Activated T-helper 1 cell treated with anti-CD3 and anti-CD28 coated beads, Interleukin-12 subunit alpha, Interleukin-12 subunit beta, Interleukin-2, Interleukin-4 antibody, amounts not matched to agents 30 ng/mL and 10 ng/mL and 1 ng/mL, durations not matched to agents 14 hours and 24 hours and 36 hours (primary cell): ENCODE measurements around the gene RPS14. TPM values are rescaled to one million over a fixed set of nuclear protein-coding genes. Genes with fewer than 3 reads are reported as not detected.

Experiments used
- DNase-seq: peaks from one replicate; pipeline ENCODE4 v3.0.0; 2021; ENCODE audit warnings: low spot score
- H3K27ac Mint-ChIP-seq: one replicate; pipeline ENCODE4 v1.8.0; 2021; ENCODE audit warnings: mild to moderate bottlenecking, mixed read lengths
- H3K27me3 Mint-ChIP-seq: one replicate; pipeline ENCODE4 v1.8.0; 2022; ENCODE audit warnings: mild to moderate bottlenecking, moderate library complexity, mixed read lengths; ENCODE audit not compliant: insufficient read depth
- H3K36me3 Mint-ChIP-seq: one replicate; pipeline ENCODE4 v1.8.0; 2021; ENCODE audit warnings: low read depth, mixed read lengths
- H3K4me1 Mint-ChIP-seq: one replicate; pipeline ENCODE4 v1.8.0; 2021; ENCODE audit warnings: low read depth, mixed read lengths
- H3K4me3 Mint-ChIP-seq: one replicate; pipeline ENCODE4 v1.8.0; 2021; ENCODE audit warnings: mild to moderate bottlenecking, moderate library complexity, mixed read lengths
- H3K9me3 Mint-ChIP-seq: one replicate; pipeline ENCODE4 v1.8.0; 2021; ENCODE audit warnings: mixed read lengths
- intact Hi-C: fragments of 100-400 bp; cut with micrococcal nuclease; formaldehyde crosslinking; loops from one replicate; pipeline ENCODE4 v1.15.1; 2024
- total RNA-seq: library from RNA; stranded (reverse); gene quantifications from 2 replicates; pipeline ENCODE4 v1.2.3, GENCODE V29; 2022

Gene RPS14
- total RNA-seq, 1 donor from 2014 or later, result 2,328 TPM

DNA sequence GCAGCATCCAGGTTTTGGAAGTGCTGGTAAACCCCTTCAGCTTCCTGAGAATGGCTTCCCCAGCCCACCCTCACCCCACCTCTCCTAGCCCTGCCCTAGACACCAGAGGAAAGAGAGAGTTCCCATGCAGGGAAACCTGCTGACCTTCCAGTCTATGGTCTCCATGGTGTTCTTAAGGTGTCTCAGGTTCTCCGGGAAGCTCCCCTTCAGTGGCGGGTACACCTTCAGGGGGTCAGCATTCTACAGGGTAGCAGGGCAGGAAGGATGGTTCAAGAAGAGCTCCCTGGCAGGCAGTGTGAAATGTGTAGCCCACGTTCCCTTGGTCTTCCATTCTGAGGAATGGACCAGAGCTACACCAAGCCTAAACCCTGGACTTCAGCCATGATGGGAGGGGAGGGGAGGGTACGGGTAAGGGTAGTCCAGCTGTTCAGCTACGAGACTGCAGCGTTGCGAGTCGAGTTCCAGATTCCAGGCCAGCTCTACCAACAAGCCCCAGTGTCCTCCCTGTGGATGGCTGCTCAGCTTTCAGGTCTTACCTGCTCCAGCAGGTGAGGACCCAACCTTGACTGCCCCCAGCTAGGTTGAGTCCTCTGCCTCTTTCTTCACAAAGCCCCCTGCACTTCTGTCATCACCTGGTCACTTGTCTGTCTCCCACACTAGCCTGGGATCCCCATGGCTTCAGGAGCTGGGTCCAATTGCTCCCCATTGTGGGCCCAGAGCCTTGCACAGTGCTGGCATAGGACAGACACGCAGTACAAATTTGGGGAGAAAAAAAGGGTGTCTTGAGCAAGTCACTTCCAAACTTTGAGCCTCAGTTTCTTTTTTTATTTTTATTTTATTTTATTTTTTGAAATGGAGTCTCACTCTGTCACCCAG is 44.4 kb downstream of the RPS14 start:
- Mint-ChIP-seq H3K27me3 (no peaks in the 10 kb centered on the region), H3K9me3 (no peaks in the 10 kb centered on the region), H3K27ac (no peak overlapping the region), H3K36me3 (peaks cover 40% of the 10 kb centered on the region), H3K4me3 (no peak overlapping the region), H3K4me1 (peaks cover 14% of the 10 kb centered on the region)
- no peak for DNase-seq
- intact Hi-C loops, result no loop called here

DNA sequence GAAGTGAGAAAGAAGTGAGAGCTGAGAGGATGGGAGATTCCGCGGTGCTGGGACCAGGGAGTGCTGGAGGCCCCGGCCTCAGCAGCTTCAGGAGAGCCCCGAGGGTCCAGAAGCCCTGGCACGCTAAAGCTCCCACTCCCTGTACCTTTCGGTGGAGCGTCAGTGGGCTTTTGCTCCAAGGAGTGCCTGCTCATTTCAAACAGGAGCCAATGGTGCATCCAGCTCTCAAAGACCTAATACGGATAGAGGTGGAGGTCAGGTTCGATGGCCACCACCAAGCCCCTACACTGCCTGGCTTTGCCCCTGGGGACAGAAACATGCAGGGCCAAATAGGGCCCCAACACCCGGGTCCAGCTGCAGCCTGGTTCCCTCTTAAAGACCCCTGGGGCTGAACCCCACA is 45.0 kb downstream of the RPS14 start:
- peaks cover 40% of the 10 kb centered on the region for H3K36me3 Mint-ChIP-seq
- H3K4me3 Mint-ChIP-seq, result no peak overlapping the region
- DNase-seq, result no peak
- H3K27ac Mint-ChIP-seq, result no peak overlapping the region
- no peaks in the 10 kb centered on the region for H3K9me3 Mint-ChIP-seq
- intact Hi-C loops, result no loop called here
- H3K4me1 Mint-ChIP-seq, result peaks cover 7% of the 10 kb centered on the region
- H3K27me3 Mint-ChIP-seq, result no peaks in the 10 kb centered on the region

DNA sequence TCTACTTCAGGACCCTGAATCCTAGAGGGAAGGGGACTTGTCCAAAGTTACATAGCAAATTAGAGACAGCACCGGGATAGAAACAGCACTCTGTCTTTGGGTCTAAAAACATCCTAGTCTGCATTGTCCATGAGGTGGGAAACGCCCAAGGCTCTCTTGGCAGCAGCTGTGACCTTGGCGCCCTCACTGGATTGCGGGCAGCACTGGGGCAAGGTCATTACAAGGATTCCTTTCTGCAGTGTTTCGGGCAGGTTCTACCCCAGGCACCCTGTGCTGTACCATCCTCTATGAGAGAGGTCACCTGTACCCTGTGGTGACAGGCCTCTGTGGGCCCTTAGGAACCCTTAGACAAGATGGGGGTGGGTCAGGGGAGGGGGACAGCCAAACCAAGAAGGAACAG is 45.4 kb downstream of the RPS14 start:
- Mint-ChIP-seq H3K9me3 (no peaks in the 10 kb centered on the region), H3K36me3 (peaks cover 40% of the 10 kb centered on the region), H3K27ac (no peak overlapping the region), H3K4me1 (peaks cover 6% of the 10 kb centered on the region), H3K4me3 (no peak overlapping the region), H3K27me3 (no peaks in the 10 kb centered on the region)
- intact Hi-C loops, result no loop called here
- no peak for DNase-seq

DNA sequence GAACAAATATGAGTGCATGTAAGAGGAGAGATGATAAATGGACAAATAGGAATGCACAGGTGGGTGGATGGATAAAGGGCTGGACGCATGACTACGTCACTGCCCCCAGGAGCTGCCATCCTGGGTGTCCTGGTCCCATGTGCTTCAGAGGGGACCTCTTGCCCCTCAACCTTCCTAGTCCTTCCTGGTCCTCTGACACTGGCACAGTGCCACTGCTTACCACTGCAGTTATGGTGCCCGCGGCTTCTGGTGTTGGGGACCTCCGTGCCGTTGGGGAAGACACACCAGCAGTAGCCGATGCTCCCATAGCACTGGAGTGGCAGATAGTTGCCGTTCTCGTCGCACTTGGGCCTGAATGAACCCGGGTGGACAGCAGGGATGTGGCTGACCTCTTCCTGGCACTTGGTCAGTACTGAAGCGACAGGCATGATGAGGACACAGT is 46.6 kb downstream of the RPS14 start:
- Mint-ChIP-seq H3K4me3 (no peak overlapping the region), H3K4me1 (no peaks in the 10 kb centered on the region), H3K9me3 (no peaks in the 10 kb centered on the region), H3K36me3 (peaks cover 38% of the 10 kb centered on the region), H3K27me3 (no peaks in the 10 kb centered on the region), H3K27ac (no peak overlapping the region)
- no peak for DNase-seq
- intact Hi-C loops, result no loop called here

GRCh38 chr5:150402229-150402773 is 47.2 kb downstream of the RPS14 start:
- peaks cover 41% of the 10 kb centered on the region for H3K36me3 Mint-ChIP-seq
- no peaks in the 10 kb centered on the region for H3K9me3 Mint-ChIP-seq
- no peaks in the 10 kb centered on the region for H3K27me3 Mint-ChIP-seq
- no peak for DNase-seq
- no peaks in the 10 kb centered on the region for H3K4me1 Mint-ChIP-seq
- H3K27ac Mint-ChIP-seq, result no peak overlapping the region
- H3K4me3 Mint-ChIP-seq, result no peak overlapping the region
- intact Hi-C loops, result no loop called here

DNA sequence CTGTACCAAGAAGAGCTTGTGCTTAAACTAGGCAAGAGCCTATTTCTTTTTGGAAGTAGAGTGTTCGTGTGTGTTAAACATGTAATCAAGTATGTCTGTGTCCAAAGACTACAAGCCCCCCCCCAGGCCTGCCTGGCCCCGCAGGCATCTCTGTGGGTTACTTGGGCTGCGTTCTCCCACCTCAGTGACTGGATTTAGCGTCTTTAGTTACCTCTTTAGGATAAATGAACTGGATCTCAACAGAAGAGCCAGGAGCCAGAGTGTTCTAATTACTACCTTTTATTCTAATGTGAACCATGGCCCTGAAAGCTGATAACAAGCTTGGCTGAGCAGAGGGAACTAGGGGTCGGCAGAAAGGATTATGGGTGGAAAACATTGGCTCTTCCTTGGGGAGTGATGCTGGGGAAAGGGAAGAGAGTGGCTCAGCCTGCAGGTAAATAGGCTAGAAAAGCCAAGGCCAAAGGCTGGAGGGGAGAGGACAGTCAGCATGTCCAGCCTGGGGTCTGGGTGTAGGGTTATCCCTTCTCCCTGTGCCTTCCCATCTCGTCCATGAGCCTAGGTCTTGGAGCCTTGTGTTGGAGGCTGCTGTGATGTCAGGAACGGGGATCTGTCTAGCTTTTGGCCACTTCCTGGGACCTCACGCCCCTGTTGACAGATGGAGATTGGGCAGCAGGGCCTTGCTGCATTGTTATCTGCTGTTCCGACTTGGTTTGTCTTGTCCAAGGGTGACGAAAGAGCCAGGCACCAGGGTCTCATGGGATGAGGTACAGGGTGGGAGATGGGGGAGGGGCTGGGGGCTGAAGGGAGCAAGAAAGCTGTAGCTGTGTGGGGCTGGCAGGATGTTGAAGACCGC is 47.9 kb downstream of the RPS14 start:
- no peak for DNase-seq
- Mint-ChIP-seq H3K9me3 (no peaks in the 10 kb centered on the region), H3K27me3 (no peaks in the 10 kb centered on the region), H3K4me3 (no peak overlapping the region), H3K27ac (peak overlapping the region; percentile 16), H3K4me1 (no peaks in the 10 kb centered on the region), H3K36me3 (peaks cover 42% of the 10 kb centered on the region)
- intact Hi-C loops, result no loop called here

DNA sequence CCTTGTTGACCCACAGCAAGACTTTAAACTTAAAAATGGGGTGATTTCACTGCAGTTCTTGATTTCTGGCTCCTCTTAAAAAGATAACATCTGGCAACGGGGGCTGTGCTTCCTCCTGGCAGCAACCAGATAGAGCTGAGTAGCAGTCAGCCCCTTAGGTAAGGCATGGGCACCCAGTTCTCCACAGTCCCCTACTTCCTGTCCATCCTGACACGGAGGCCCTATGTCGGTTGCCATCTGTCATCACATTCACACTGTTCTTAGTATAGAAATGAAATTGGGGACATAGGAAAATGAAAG is 48.5 kb downstream of the RPS14 start:
- Mint-ChIP-seq H3K9me3 (no peaks in the 10 kb centered on the region), H3K36me3 (peaks cover 44% of the 10 kb centered on the region), H3K27me3 (no peaks in the 10 kb centered on the region), H3K27ac (peak overlapping the region; percentile 16), H3K4me3 (no peak overlapping the region), H3K4me1 (no peaks in the 10 kb centered on the region)
- intact Hi-C loops, result no loop called here
- DNase-seq, result no peak

DNA sequence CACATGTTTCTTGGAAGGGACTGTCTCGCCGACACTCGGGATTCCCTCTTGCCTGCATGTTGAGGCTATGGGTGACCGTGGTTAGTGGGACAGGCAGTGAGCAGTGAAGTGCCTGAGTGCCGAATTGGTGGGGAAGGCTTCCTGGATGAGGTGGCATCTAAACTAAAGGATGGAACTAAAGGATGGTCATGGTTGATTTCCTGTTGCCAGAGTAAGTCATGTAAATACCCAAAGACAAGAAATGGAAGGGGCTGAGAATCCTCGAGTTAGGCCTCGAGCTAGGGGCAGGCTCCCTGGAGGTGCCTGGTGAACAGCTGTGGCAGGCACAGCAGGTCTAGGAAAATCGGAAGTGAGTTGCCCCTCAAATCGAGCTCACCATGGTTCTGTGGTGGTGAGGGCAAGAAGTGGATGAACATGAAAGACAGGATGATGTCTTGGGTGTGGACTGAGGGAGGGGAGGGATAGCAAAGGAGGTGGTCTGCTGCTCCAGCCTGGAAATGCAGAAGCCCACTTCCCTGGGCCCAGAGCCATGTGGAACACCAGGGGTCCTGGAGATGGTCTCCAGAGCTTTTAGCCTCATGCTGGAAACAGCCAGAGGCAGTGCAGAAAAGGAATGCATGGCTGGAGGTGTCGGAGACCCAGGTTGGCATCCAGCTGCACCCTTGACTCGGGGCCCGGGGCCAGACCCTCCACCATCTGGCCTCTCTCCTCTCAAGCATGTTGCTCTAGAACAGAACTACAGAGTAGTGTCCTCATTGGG is 49.0 kb downstream of the RPS14 start:
- no peak for DNase-seq
- H3K4me1 Mint-ChIP-seq, result no peaks in the 10 kb centered on the region
- H3K36me3 Mint-ChIP-seq, result peaks cover 46% of the 10 kb centered on the region
- H3K9me3 Mint-ChIP-seq, result no peaks in the 10 kb centered on the region
- peak overlapping the region; percentile 71 for H3K27ac Mint-ChIP-seq
- intact Hi-C loops, result no loop called here
- H3K4me3 Mint-ChIP-seq, result no peak overlapping the region
- H3K27me3 Mint-ChIP-seq, result no peaks in the 10 kb centered on the region

DNA sequence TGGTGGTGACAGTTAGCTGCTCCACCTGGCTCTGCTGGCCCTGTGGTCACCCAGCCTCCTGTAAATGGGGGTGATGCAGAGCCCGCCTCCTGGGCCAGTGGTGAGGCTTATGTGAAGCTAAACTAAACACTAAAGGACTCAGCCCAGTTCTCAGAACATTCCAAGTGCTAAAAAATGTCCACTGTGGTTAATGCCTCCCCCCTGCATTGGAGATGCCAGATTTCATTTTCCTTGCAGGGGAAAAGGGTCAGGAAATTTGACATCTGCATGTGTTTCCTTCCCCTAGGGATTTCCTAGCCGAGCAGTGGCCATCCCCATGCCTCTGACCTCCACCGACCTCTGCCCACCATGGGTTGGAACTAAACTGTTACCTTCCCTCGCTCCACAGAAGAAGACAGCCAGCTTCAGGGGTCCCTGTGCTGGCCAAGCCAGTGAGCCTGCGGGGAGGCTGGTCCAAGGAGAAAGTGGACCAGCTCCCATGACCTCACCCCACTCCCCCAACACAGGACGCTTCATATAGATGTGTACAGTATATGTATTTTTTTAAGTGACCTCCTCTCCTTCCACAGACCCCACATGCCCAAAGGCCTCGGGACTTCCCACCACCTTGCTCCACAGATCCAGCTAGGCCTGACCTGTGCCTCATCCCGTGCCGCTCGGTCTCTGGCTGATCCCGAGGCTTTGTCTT is 49.9 kb downstream of the RPS14 start:
- H3K9me3 Mint-ChIP-seq, result no peaks in the 10 kb centered on the region
- intact Hi-C loops, result no loop called here
- DNase-seq, result no peak
- no peaks in the 10 kb centered on the region for H3K27me3 Mint-ChIP-seq
- H3K4me1 Mint-ChIP-seq, result no peaks in the 10 kb centered on the region
- H3K4me3 Mint-ChIP-seq, result no peak overlapping the region
- no peak overlapping the region for H3K27ac Mint-ChIP-seq
- peaks cover 49% of the 10 kb centered on the region for H3K36me3 Mint-ChIP-seq

DNA sequence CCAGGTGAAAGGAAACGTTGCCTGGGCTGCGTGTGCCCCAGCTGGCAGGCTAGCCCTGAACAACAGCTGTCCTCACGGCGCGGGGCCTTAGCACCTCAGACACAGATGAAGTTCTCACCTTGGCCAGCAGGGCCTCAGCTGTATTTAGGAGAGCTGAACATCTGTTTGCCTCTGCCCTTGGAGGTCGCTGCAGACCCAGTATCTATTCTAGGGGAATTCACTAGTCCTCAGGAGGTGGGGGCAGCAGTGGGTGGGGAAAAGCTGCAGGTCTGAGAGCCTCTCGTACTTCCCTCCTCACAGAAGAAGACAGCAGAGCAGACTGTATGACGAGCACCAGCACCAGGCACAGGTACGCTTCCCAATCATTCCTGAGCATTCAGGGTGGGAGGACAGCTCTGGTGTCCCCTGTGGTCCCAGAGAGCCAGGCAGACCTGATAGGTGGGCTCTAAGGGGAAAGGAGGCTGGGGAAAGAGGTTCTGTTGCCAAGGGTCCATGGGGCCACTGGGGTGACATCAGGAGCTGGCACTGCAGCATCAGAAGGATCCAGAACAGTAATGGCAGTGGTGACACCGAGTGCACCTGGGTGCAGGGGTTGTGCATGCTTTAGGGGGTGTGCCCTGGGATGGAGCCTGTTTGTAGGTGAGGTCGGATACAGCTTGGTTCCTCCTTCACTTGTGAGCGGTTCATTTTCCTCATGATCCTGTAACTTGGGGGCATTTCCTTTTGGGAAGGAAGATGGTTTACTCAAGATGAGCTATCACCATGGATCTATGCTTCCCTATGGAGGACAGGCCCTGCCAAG is 50.6 kb downstream of the RPS14 start:
- Mint-ChIP-seq H3K9me3 (no peaks in the 10 kb centered on the region), H3K4me3 (no peak overlapping the region), H3K27ac (no peak overlapping the region), H3K27me3 (no peaks in the 10 kb centered on the region), H3K4me1 (no peaks in the 10 kb centered on the region), H3K36me3 (peaks cover 47% of the 10 kb centered on the region)
- DNase-seq, result no peak
- intact Hi-C loops, result loop anchor here (1.0 kb wide), 1 partner anchor 37 kb away; no protein-coding TSS in a partner anchor

DNA sequence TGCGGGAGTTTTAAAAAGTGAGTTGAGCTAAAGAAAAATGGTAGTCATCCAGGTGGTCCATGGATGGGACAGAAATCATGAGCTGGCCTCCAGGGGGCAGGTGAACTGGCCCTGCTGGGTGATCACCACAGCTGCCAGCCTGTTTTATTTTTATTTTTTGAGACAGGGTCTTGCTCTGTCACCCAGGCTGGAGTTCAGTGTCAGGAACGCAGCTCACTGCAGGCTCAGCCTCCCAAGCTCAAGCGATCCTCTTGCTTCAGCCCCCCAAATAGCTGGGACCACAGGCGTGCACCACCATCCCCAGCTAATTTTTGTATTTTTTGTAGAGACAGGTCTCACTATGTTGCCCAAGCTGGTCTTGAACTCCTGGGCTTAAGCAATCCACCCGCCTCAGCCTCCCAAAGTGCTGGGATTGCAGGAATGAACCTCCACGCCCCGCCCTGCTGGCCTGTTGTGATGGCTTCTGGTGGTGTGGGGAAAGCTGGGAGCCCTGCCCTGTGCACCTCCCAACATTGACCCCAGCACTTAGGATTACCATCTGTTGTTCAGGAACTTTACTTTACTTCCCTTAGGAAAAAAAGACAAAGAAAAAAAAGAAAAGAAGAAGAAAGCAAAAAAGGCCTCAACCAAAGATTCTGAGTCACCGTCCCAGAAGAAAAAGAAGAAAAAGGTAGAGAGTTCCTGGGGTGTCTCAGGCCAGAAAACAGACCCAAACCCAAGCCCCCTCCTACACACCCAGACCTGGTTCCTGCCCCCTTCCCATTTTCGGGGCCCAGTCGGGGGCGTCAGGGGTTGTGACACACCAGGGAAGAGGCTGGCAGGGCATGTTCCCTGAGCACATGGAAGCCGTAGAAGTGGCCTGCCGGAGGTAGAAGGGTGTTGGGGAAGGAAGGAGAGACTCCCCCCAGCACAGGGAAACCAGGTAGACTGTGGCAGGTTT is 51.5 kb downstream of the RPS14 start:
- no peak overlapping the region for H3K4me3 Mint-ChIP-seq
- intact Hi-C loops, result loop anchor here (1.0 kb wide), 1 partner anchor 38 kb away; no protein-coding TSS in a partner anchor
- no peaks in the 10 kb centered on the region for H3K27me3 Mint-ChIP-seq
- H3K36me3 Mint-ChIP-seq, result peaks cover 49% of the 10 kb centered on the region
- no peaks in the 10 kb centered on the region for H3K4me1 Mint-ChIP-seq
- no peaks in the 10 kb centered on the region for H3K9me3 Mint-ChIP-seq
- no peak for DNase-seq
- no peak overlapping the region for H3K27ac Mint-ChIP-seq
